Calu3 (cell line): ENCODE data around the gene ANKRD28. TPM values are rescaled to one million over a fixed set of nuclear protein-coding genes. Genes with fewer than 3 reads are reported as not detected.
A peak's percentile ranks its signal among the peaks of the same experiment; 100 is the strongest.
"Not testable (repeated sequence)": the region's sequence is repeated elsewhere in the genome, so short reads cannot be mapped to it uniquely, and the experiment has no call there.

Experiments used
- BruUV-seq: library from RNA; stranded (reverse); fragments of 400-500 nt; replicated peaks from 2 replicates; lab custom pipeline; 2021; lab: Mats Ljungman, UMichigan
- CTCF ChIA-PET: fragments of 300-600 bp; sonication (Branson Sonifier 250); formaldehyde crosslinking; loops from one replicate; lab custom pipeline; 2022; ENCODE audit warnings: antibody characterized with exemption; lab: Charles Lee
- DNase-seq: peaks from one replicate; pipeline ENCODE4 v3.0.0; 2022
- H3K27ac Mint-ChIP-seq: one replicate; pipeline ENCODE4 v1.8.0; 2022; ENCODE audit warnings: mixed read lengths; ENCODE audit not compliant: unreplicated experiment
- H3K27me3 Mint-ChIP-seq: one replicate; pipeline ENCODE4 v1.8.0; 2022; ENCODE audit warnings: mixed read lengths; ENCODE audit not compliant: unreplicated experiment
- H3K36me3 Mint-ChIP-seq: one replicate; pipeline ENCODE4 v1.8.0; 2022; ENCODE audit warnings: mild to moderate bottlenecking, moderate library complexity, mixed read lengths; ENCODE audit not compliant: insufficient read depth, unreplicated experiment
- H3K4me1 Mint-ChIP-seq: one replicate; pipeline ENCODE4 v1.8.0; 2022; ENCODE audit warnings: mild to moderate bottlenecking, low read depth, mixed read lengths; ENCODE audit not compliant: unreplicated experiment
- H3K4me3 Mint-ChIP-seq: one replicate; pipeline ENCODE4 v1.8.0; 2022; ENCODE audit warnings: mild to moderate bottlenecking, low read depth, moderate library complexity, mixed read lengths; ENCODE audit not compliant: unreplicated experiment
- H3K9me3 Mint-ChIP-seq: one replicate; pipeline ENCODE4 v1.8.0; 2022; ENCODE audit warnings: low read depth, mixed read lengths; ENCODE audit not compliant: unreplicated experiment
- intact Hi-C: fragments of 100-400 bp; cut with micrococcal nuclease; formaldehyde crosslinking; loops from one replicate; pipeline ENCODE4 v1.10.0; 2022; ENCODE audit not compliant: unreplicated experiment
- total RNA-seq: library from RNA; stranded (reverse); gene quantifications from 2 replicates; pipeline ENCODE4 v1.2.3, GENCODE V29; 2022
- TF ChIP-seq, protein P1 (sequence below): fragments of 200-600 bp; IDR thresholded peaks from one replicate; pipeline ENCODE4 v1.8.0; 2022; ENCODE audit warnings: antibody characterized with exemption; ENCODE audit not compliant: unreplicated experiment

ANKRD28 gene
- total RNA-seq, 1 experiment from 2014 or later, result 57.7 TPM

- H3K9me3 Mint-ChIP-seq, result no peaks in the 10 kb centered on the region
- H3K36me3 Mint-ChIP-seq, result no peaks in the 10 kb centered on the region
- H3K4me1 Mint-ChIP-seq, result peaks cover 17% of the 10 kb centered on the region
- TF ChIP-seq, protein P1, sequence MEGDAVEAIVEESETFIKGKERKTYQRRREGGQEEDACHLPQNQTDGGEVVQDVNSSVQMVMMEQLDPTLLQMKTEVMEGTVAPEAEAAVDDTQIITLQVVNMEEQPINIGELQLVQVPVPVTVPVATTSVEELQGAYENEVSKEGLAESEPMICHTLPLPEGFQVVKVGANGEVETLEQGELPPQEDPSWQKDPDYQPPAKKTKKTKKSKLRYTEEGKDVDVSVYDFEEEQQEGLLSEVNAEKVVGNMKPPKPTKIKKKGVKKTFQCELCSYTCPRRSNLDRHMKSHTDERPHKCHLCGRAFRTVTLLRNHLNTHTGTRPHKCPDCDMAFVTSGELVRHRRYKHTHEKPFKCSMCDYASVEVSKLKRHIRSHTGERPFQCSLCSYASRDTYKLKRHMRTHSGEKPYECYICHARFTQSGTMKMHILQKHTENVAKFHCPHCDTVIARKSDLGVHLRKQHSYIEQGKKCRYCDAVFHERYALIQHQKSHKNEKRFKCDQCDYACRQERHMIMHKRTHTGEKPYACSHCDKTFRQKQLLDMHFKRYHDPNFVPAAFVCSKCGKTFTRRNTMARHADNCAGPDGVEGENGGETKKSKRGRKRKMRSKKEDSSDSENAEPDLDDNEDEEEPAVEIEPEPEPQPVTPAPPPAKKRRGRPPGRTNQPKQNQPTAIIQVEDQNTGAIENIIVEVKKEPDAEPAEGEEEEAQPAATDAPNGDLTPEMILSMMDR, result no peak
- intact Hi-C loops, result no loop called here
- H3K27me3 Mint-ChIP-seq, result no peaks in the 10 kb centered on the region
- no peak overlapping the region for H3K27ac Mint-ChIP-seq
- no peak overlapping the region for H3K4me3 Mint-ChIP-seq
- DNase-seq, result no peak
- CTCF ChIA-PET, result no interaction called here
- BruUV-seq, result no TSS peak
Measured at GRCh38 chr3:15819043-15819442, 21.3 kb upstream of the ANKRD28 start.

GRCh38 chr3:15815696-15816095 lies 17.9 kb upstream of the ANKRD28 start:
- Mint-ChIP-seq H3K27me3 (no peaks in the 10 kb centered on the region), H3K4me1 (peaks cover 17% of the 10 kb centered on the region), H3K27ac (no peak overlapping the region), H3K36me3 (no peaks in the 10 kb centered on the region), H3K9me3 (no peaks in the 10 kb centered on the region), H3K4me3 (no peak overlapping the region)
- BruUV-seq, result no TSS peak
- CTCF ChIA-PET, result no interaction called here
- intact Hi-C loops, result loop anchor here (2.0 kb wide), 2 partner anchors 237 to 431 kb away; no protein-coding TSS in a partner anchor
- no peak for DNase-seq
- TF ChIP-seq, protein P1, result no peak

DNA sequence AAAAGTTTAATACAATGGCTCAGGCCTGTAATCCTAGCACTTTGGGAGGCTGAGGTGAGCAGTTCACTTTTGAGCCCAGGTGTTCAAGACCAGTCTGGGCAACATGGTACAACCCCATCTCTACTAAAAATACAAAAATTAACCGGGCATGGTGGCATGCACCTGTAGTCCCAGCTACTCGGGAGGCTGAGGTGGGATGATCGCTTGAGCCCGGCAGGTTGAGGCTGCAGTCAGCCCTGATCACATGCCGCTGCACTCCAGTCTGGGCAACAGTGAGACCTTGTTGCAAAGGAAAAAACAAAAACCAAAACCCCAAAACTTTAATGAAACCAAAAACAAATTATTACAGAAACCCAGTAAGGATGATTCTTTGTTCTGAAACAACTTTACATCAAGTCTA lies 15.3 kb upstream of the ANKRD28 start:
- H3K9me3 Mint-ChIP-seq, H3K27me3 Mint-ChIP-seq, H3K36me3 Mint-ChIP-seq, intact Hi-C loops, BruUV-seq, H3K27ac Mint-ChIP-seq, DNase-seq, H3K4me3 Mint-ChIP-seq: not testable (repeated sequence)
- peaks cover 21% of the 10 kb centered on the region for H3K4me1 Mint-ChIP-seq
- CTCF ChIA-PET, result interaction anchor here (1.1 kb wide), 1 partner anchor 94 kb away, joined by 3 read pairs; no protein-coding TSS in a partner anchor

DNA sequence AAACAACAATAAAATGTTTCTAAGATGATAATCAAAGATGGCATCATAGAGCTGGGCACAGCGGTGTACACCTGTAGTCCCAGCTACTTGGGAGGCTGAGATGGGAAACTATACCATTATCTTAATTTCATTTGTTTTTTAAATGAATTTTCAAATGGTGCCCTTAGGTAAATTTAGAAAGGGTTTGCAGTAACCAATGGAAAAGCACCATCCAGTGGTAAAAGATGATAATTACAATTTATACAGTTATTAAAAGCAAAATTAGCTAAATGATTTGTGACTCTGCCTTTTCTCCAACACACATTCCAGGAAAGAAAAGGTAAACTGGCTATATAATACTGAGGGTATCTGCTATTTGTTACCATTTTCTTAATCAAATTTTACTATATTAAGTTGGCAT lies 14.4 kb upstream of the ANKRD28 start:
- Mint-ChIP-seq H3K27me3 (no peaks in the 10 kb centered on the region), H3K4me1 (peaks cover 22% of the 10 kb centered on the region), H3K36me3 (no peaks in the 10 kb centered on the region), H3K27ac (no peak overlapping the region), H3K9me3 (no peaks in the 10 kb centered on the region), H3K4me3 (no peak overlapping the region)
- CTCF ChIA-PET, result interaction anchor here (1.1 kb wide), 1 partner anchor 93 kb away, joined by 3 read pairs; no protein-coding TSS in a partner anchor
- DNase-seq, result no peak
- BruUV-seq, result no TSS peak
- TF ChIP-seq, protein P1, result peak; percentile 15
- intact Hi-C loops, result loop anchor here (1.0 kb wide), 2 partner anchors 116 to 182 kb away; no protein-coding TSS in a partner anchor

DNA sequence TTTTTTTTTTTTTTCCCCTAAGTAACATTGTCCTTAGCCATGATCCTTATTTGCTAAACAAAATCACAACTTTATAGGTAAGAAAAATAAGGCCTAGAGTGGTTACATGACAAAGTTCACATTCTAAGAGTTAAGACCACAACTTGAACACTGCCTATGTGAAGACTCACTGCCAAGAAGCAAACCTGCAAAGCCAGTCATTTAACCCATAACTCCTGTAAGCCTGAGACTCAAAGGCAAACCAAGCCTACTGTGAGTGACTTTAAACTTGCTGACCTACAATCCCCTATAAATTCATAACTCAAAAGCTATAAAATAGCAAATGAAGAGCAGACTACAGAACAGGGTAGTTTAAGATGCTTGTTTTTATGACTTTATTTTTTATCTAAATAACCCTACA lies 12.9 kb upstream of the ANKRD28 start:
- CTCF ChIA-PET, result no interaction called here
- intact Hi-C loops, result no loop called here
- BruUV-seq, result no TSS peak
- DNase-seq, result no peak
- TF ChIP-seq, protein P1, result no peak
- H3K36me3 Mint-ChIP-seq, result no peaks in the 10 kb centered on the region
- no peak overlapping the region for H3K27ac Mint-ChIP-seq
- peaks cover 31% of the 10 kb centered on the region for H3K4me1 Mint-ChIP-seq
- no peak overlapping the region for H3K4me3 Mint-ChIP-seq
- H3K9me3 Mint-ChIP-seq, result no peaks in the 10 kb centered on the region
- no peaks in the 10 kb centered on the region for H3K27me3 Mint-ChIP-seq
